Measurements from ENCODE around the gene DMXL2.

DMXL2 gene

DNA sequence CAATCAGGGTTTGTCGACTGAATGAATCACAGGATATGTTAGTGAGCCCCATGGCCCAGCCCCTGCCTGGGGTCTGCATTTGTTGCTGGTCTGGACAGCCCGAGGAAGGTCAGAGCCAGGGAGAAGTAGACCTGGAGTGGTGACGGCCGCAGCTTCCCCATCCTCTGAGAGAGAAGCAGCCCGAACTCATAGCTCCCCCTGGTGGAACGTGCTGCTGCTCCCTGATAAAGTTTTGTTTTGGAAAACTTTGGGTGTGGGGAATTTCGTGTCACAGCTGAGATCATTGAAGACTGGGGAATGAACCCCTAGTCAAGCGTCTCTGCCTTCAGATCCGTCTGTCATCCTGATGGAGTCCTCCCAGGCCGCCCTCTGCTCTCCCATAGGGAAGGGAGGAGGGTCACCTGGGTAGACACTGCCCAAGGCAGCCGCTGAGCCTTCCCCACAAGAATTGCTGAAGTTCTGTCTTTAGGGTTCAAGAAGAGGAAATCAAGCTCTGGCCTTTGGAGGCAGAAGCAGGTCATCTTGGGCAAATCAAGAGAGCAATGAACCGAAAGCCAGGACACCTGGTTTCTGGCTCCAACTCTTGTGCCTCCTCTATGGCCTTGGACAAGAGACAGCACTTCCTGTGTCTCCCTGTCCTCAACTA lies 220.6 kb downstream of the DMXL2 start:
- no peak for DNase-seq

DNA sequence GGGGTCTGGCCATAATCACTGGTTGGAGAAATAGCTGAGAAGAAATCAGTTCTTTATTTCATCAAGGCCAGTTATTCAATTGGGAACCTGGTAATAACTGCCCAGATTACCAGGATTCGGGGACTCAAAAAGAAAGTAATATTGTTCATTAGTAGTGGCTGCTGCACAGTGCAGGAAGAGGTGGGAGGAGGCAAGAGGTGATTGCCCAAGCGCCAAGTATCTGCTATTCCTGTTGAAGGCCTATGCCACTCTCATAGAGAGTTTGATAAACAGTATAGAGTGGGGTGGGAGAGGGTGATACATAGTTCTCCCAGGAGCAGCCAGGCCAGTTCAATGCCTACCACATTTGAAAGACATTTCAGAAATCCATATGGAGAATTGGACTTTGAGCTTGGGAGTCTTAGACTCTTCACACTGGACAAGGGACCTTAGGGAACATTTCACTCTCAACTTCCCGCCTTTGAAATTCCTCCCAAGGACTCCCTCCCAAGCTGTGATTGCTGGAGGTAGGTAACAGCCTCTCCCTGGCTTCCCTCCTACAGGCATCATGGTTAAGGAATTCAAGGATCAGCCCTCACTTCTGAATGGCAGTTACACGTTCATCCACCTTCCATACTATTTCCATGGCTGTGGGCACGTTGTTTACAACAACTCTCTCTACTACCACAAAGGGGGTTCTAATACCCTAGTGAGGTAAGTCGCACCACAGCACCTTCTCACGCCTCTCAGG lies 221.4 kb downstream of the DMXL2 start:
- no peak for DNase-seq

- DNase-seq, result no peak
These were observed 223.9 kb downstream of the DMXL2 start for GRCh38 chr15:51398626-51399025.

Data from stimulated activated CD4-positive, alpha-beta T cell treated with anti-CD3 and anti-CD28 coated beads, Interleukin-1b, Interleukin-23, amount 100 ng/mL, for 48 hours (primary cell).